HG03354 (cell line): ENCODE data around the gene ZBED1.
"Not testable (repeated sequence)": the region's sequence is repeated elsewhere in the genome, so short reads cannot be mapped to it uniquely, and the experiment has no call there.

ENCODE experiments used
- ATAC-seq: cut with Tn5 transposase; IDR thresholded peaks from one replicate; pipeline ENCODE4 v1.9.1; 2021; ENCODE audit warnings: mild to moderate bottlenecking; ENCODE audit not compliant: unreplicated experiment, poor library complexity, severe bottlenecking

ZBED1 gene

GRCh38 chrX:2521092-2521926, 20.5 kb upstream of the ZBED1 start:
- peak; percentile 77 for ATAC-seq

DNA sequence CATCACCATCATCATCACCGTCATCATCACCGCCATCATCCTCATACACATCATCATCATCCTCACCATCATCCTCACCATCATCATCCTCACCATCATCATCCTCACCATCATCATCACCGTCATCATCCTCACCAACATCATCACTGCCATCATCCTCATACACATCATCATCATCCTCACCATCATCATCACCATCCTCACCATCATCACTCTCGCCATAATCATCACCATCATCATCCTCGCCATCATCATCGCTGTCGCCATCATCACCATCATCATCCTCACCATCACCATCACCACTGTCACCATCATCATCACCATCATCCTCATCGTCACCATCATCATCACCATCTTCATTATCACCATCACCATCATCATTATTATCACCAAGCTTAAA, 19.8 kb upstream of the ZBED1 start:
- no peak for ATAC-seq

GRCh38 chrX:2519638-2520037, 18.9 kb upstream of the ZBED1 start:
- not testable (repeated sequence) for ATAC-seq

DNA sequence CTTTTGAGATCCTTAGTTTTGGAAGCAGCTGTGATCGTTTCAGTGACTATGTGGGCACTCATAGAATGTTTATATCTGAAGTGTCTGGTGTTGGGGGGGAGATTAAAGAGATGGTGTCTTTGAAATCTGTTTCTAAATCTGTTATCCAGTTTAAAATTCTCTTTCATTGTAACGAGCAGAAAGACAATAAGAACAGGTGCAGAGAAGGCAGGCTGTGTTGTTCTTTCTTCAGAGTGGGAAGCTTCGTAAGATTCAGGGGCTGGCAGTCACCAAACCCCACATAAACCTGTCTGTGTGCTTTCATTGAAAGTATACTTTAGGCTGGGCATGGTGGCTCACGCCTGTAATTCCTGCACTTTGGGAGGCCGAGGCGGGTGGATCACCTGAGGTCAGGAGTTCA, 16.3 kb upstream of the ZBED1 start:
- peak; percentile 5 for ATAC-seq

DNA sequence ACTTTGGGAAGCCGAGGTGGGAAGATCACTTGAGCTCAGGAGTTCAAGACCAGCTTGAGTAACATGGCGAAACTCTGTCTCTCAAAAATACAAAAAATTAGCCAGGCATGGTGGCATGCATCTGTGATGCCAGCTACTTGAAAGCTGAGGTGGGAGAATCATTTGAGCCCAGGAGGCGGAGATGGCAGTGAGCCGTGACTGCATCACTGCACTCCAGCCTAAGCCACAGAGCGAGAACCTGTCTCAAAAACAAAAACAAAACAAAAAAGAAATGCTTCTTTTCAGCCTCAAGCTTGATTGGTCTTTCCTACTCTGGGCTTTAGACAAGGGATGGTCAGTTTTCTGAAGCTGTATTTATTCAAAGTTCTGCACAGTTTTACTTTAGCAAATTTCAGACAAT, 15.8 kb upstream of the ZBED1 start:
- peak; percentile 55 for ATAC-seq

DNA sequence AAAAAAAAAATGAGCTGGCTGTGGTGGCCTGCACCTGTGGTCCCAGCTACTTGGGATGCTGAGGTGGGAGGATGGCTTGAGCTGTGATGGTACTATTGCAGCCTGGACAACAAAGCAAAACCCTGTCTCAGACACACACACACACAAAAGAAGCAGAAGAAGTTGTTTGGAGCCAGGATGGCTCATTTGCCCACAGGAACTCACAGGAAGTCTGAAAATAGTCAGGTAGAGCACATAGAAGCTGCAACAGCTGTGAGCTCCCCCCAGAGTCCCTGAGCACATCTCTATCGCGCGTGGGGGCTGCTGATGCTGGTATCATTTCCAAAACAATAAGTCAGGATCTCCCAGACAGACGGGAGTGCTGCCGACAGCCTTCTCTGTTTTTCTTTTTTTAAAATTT, 13.4 kb upstream of the ZBED1 start:
- ATAC-seq, result no peak

GRCh38 chrX:2513121-2513664, 12.4 kb upstream of the ZBED1 start:
- no peak for ATAC-seq

DNA sequence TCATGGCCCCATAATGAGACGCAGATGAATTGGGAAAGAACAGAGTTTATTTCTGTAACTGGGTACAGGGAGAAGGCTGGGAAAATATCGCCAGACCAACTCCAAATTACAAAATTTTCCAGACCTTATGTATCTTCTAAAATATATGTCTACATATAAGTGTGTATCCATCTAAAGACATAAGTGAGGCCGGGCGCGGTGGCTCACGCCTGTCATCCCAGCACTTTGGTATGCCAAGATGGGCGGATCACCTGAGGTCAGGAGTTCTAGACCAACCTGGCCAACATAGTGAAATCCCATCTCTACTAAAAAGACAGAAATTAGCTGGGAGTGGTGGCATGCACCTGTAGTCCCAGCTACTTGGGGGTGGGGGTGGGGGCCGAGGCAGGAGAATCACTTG, 11.7 kb upstream of the ZBED1 start:
- ATAC-seq, result no peak

DNA sequence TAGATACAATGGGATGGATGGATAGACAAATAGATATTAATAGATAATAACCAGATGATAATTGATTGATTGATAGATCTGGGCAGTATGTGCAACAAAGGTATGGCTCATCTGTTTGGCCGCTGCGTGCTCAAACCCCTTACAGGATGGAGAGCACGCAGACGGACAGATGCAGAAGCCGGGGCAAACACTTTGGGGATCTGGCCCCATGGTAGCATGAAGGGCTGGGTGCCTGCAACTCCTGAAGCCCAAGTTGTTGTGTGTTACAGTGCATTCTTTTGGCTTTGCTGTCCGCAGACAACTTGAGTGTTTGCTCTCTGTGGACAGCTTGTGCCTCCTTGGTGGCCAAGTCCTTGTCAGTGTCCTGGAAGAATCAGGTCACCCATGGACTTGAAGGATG, 10.6 kb upstream of the ZBED1 start:
- ATAC-seq, result no peak

DNA sequence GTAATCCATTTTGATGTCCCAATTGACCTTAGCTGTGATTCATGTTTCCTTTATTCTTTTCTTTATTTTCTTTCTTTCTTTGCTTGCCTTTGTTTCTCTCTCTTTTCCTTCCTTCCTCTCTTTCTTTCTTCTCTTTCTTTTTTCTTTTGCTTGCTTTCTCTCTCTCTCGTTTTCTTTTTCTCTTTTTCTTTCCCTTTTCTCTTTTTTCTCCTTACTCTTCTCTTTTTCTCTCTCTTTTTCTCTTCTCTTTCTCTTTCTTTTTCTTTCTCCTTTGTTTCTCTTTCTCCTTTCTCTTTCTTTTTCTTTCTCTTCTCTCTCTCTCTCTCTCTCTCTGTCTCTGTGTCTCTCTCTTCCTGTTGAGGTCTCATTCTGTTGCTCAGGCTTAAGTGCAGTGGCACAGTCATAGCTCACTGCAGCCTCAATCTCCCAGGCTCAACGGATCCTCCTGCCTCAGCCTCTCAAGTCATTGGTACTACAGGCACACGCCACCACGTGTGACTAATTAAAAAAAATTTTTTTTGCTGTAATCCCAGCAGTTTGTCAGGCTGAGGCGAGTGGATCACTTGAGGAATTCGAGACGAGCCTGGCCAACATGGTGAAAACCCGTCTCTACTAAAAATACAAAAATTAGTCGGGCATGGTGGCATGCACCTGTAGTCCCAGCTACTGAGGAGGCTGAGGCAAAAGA, 8.0 kb upstream of the ZBED1 start:
- no peak for ATAC-seq

DNA sequence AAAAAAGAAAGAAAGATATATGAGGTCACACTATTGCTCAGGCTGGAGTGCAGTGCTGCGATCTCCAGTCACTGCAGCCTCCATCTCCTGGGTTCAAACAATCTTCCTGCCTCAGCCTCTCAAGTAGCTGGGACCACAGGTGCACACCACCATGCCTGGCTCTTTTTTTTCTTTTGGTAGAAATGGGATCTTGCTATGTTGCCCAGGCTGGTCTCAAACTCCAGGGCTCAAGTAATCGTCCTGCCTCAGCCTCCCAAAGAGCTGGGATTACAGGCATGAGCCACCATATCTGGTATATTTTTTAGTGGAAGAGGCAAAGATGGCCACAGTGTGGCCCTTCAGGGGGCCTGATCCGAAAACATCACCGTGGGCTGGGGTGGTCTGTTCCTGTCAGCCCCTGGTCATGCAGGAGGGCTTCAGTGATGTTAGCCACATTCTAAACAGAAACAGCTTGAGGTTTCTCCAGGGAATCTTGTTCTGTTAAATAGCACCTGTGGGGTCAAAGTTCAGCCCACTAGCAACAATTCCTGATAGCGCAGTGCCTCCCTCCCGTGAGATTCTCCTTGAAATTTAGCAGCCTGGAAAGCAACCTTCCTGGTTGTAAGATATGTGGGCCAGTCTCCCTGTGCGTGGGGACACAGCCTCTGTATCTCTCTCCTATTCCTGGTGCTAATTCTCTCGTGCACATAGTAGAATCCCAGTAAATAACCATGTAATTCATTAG, 7.3 kb upstream of the ZBED1 start:
- ATAC-seq, result no peak

GRCh38 chrX:2507196-2507595, 6.4 kb upstream of the ZBED1 start:
- no peak for ATAC-seq

DNA sequence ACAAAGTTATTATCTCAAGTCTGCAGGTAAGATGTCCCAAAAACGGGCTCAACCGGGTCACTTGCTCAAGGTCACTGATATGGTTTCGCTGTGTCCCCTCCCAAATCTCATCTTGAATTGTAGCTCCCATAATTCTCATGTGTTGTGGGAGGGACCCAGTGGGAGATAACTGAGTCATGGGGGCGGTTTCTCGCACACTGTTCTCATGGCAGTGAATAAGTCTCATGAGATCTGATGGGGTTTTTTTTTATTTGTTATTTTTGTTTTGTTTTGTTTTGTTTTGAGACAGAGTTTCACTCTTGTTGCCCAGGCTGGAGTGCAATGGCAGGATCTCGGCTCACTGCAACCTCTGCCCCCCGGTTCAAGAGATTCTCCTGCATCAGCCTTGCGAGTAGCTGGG, 4.6 kb upstream of the ZBED1 start:
- not testable (repeated sequence) for ATAC-seq

DNA sequence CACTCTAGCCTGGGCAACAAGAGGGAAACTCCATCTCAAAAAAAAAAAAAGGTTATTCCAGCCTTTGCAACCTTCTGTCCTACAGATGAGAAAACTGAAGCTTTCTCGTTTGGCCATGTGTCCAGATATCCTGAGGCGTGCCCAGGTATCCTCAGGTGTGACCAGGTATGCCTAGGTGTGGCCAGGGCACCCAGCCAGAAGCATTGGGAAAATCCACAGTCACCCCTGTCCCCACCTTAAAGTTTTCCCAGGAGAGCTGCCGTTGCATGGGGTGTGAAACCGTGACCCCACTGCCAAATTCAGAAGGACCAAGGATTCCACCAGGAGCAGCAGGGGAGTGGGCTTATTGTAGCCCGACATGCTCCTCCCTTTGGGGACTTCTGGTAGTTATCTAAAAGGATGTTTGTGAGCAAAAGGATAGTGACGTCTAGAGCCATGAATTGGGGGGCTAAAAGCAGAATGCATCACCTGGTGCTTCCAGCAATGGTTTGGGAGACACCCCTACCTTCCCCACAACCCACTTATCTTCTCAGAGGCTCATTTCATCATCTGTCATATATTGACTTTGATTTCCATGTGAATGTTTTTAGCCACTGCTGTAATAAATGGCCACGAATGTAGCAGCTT, 4.0 kb upstream of the ZBED1 start:
- no peak for ATAC-seq

DNA sequence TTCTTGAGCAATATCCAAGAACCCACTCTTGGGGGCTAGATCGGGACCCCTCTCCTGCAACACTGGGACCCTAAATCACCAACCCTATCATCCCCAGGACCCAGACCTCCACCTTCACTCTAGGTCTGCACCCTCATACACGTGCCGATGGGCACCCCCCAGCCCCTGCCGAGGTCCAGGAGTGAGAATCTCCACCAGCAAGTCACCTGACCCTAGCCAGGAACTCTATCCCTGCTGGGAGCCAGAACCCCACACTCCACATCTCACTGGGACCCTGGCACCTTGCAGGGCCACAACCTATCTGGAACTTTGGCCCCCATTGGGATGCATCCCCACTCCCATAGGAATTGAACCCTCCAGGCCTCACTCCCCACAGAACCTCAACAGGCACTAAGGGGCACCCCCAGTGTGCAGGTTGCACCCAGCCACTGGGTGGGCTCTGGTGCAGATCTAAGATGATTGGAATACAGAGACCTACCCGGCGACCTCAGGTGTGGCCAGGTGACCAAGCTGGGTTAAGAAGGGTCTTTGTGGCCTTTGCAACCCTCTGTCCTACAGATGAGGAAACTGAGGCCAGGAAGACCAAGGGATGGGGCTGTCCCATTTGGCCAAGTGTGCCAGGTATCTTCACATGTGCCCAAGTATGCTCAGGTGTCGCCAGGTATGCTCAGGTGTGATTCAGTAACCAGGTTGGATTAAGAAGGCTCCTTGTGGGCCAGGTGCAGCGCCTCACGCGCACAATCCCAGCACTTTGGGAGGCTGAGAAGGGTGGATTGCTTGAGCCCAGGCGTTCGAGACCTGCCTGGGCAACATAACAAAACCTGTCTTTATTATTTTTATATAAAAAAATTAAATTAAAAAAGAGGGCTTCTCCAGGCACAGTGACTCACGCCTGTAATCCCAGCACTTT, 3.1 kb upstream of the ZBED1 start:
- no peak for ATAC-seq

DNA sequence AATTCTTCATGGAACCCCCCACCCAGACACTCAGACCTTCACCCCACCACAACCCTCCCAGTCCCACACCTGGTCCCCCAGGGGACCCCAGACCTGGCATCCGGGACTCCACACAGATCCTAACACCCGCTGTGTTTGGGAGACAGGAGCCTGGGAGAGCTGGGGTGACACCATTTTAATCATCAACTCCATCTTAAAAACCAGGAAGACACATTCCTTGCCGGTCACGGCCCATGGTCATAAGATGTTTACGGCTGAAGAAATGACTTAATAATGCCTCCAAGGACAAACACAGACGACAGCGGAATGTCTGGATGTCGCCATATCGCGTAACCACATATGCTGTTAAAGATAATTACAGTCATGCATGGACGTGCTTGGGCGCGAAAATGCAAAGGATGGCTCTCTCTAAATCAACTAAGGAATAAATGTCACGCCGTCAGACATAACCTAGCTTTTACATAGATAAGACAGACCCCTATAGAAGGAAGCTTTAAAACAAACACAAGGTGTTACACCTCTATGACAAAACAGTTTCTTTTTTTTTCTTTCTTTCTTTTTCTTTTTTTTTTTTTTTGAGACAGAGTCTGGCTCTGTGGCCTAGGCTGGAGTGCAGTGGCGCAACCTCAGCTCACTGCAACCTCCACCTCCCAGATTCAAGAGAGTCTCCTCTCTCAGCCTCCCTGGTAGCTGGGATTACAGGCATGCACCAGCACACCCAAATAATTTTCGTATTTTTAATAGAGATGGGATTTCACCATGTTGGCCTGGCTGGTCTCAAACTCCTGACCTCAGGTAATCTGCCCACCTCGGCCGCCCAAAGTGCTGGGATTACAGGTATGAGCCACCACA, 2.1 kb upstream of the ZBED1 start:
- no peak for ATAC-seq

DNA sequence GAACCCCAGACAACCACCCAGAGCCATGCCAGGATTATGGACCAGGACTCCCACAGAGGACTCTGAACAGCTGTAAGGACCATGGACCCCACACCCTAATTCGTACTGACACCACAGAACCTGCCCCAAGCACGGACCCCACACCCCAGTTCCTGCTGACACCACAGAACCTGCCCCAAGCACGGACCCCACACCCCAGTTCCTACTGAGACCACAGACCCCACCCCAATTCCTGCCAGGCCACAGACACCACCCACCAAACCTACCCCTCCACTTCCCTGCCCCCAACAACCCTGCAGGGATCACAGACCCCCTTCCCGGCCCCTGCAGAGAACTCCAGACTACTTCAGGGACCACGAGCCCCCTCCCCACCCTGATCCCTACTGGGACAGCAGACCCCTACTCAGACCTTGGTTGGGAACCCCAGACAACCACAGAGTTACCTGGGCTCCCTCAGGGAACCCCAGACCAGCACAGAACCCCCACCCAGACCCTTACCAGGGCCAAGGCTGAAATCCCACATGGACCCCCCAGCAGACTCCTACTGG, 1.4 kb upstream of the ZBED1 start:
- ATAC-seq, result no peak

- no peak for ATAC-seq
Observed at GRCh38 chrX:2501559-2502102, 855 bp upstream of the ZBED1 start.
